NT2/D1 (cell line): ENCODE data around the gene NRG2.

ENCODE experiments used
- DNase-seq: peaks from one replicate; pipeline ENCODE4 v3.0.0-alpha.2; 2011; ENCODE audit warnings: low read depth, low spot score
- H3K27me3 ChIP-seq: 2 replicates; pipeline ENCODE4 v1.6.0; 2011; ENCODE audit warnings: mild to moderate bottlenecking; ENCODE audit not compliant: insufficient read length, insufficient read depth
- H3K36me3 ChIP-seq: 2 replicates; pipeline ENCODE4 v1.6.1; 2011; ENCODE audit warnings: mild to moderate bottlenecking, low read length, mixed read lengths; ENCODE audit not compliant: insufficient read depth, insufficient read length
- H3K4me1 ChIP-seq: 2 replicates; pipeline ENCODE4 v1.5.1; 2011; ENCODE audit not compliant: insufficient read depth, insufficient read length
- H3K4me3 ChIP-seq: 2 replicates; pipeline ENCODE4 v1.5.1; 2011; ENCODE audit warnings: low read depth; ENCODE audit not compliant: insufficient read length
- H3K9ac ChIP-seq: 2 replicates; pipeline ENCODE4 v1.6.0; 2011; ENCODE audit warnings: low read depth; ENCODE audit not compliant: insufficient read length
- H3K9me3 ChIP-seq: 2 replicates; pipeline ENCODE4 v1.5.1; 2011; ENCODE audit warnings: mild to moderate bottlenecking, low read length; ENCODE audit not compliant: insufficient read depth
- SUZ12 ChIP-seq: IDR thresholded peaks from 2 replicates; pipeline ENCODE4 v1.6.1; 2011; ENCODE audit not compliant: insufficient read length, insufficient read depth; ENCODE audit errors: extremely low read depth
- YY1 ChIP-seq: IDR thresholded peaks from 2 replicates; pipeline ENCODE4 v1.6.1; 2011; ENCODE audit not compliant: insufficient read length, insufficient read depth
- ZNF274 ChIP-seq: IDR thresholded peaks from 2 replicates; pipeline ENCODE4 v1.6.1; 2011; ENCODE audit warnings: mild to moderate bottlenecking, low read depth, low read length

The NRG2 gene

DNA sequence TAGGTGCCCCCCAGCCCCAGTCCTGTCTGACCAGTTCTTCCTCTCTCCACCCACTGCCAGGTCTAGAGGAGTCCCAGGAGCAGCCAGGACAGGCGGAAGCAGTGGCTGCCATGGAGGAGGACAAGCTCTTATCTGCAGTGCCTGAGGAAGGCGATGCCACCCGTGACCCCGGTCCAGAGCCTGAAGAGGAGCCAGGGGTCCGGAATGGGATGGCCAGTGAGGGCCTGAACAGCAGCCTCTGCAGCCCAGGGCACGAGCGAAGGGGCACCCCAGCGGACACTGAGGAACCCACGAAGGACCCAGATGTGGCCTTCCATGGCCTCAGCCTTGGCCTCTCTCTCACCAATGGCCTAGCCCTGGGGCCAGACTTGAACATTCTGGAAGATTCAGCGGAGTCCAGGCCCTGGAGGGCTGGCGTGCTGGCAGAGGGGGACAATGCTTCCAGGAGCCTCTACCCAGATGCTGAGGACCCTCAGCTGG is 233.7 kb downstream of the NRG2 start:
- H3K36me3 ChIP-seq = no peaks in the 10 kb centered on the region
- no peaks in the 10 kb centered on the region for H3K9me3 ChIP-seq
- DNase-seq = no peak
- no peak overlapping the region for H3K4me3 ChIP-seq
- no peaks in the 10 kb centered on the region for H3K4me1 ChIP-seq
- H3K9ac ChIP-seq = no peak overlapping the region
- TF ChIP-seq ZNF274 (no peak), SUZ12 (no peak), YY1 (no peak)
- no peaks in the 10 kb centered on the region for H3K27me3 ChIP-seq

DNA sequence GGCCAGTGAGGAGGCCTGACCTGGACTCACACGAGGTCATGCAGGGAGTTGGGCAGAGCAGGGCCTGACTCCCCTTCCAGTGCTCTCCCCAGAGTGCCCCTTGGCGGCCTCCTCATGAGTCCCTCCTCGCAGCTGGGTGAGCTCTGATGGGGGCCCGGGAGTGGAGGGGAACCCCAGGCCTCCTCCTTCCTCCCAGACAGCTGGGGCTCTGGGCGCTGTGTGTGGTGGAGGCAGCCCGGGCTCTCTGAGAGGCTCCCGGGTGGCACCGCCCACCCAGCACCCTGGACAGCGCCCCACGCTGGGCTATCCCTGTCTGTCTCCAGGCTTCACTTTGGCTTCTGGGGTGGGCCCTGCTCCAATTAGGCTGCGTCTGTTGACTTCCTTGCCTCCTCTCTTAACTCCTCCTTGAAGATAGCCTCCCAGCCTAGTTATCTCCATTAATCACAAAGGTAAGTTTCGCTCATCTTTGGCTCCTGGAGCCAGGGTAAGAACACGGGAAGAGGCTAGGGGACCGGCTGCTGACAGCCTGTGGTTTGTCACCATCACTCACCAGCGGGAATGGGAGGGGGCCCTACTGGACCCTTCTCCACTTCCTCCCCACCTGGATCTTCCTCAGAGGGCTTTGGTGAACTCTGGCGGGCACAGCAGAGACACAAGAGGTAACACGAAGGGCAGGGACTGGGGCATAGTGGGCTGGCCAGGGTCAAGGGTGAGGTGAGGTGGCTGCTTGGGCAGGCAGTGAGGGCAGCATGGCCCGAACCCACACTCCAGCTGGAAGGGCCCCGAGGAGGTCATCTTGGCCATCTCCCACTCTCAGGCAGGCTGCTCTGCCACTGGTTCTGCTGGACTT is 234.4 kb downstream of the NRG2 start:
- no peaks in the 10 kb centered on the region for H3K9me3 ChIP-seq
- H3K4me3 ChIP-seq = no peak overlapping the region
- DNase-seq = no peak
- H3K4me1 ChIP-seq = no peaks in the 10 kb centered on the region
- no peak for TF ChIP-seq ZNF274
- H3K27me3 ChIP-seq = no peaks in the 10 kb centered on the region
- H3K36me3 ChIP-seq = no peaks in the 10 kb centered on the region
- no peak overlapping the region for H3K9ac ChIP-seq

DNA sequence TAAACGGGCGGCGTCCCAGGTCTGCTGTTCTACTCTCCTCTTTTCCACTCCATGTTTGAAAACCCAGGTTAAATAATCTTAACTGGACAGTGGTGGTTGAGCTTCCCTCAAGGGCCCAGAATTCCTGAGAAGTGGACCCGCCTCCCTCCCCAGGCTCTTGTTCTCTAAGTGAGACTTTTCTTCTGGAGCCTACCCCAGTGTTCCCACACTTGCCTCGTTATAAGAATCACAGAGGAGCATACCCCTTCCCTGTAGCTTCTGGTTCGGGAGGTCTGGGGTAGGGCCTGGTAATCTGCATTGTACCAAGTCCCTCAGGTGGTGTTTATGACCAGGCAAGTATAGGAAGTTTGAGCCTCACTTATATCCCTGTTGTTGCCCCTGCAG is 235.5 kb downstream of the NRG2 start:
- no peak for DNase-seq
- TF ChIP-seq ZNF274 (no peak), YY1 (no peak), SUZ12 (no peak)
- H3K36me3 ChIP-seq = no peaks in the 10 kb centered on the region

DNA sequence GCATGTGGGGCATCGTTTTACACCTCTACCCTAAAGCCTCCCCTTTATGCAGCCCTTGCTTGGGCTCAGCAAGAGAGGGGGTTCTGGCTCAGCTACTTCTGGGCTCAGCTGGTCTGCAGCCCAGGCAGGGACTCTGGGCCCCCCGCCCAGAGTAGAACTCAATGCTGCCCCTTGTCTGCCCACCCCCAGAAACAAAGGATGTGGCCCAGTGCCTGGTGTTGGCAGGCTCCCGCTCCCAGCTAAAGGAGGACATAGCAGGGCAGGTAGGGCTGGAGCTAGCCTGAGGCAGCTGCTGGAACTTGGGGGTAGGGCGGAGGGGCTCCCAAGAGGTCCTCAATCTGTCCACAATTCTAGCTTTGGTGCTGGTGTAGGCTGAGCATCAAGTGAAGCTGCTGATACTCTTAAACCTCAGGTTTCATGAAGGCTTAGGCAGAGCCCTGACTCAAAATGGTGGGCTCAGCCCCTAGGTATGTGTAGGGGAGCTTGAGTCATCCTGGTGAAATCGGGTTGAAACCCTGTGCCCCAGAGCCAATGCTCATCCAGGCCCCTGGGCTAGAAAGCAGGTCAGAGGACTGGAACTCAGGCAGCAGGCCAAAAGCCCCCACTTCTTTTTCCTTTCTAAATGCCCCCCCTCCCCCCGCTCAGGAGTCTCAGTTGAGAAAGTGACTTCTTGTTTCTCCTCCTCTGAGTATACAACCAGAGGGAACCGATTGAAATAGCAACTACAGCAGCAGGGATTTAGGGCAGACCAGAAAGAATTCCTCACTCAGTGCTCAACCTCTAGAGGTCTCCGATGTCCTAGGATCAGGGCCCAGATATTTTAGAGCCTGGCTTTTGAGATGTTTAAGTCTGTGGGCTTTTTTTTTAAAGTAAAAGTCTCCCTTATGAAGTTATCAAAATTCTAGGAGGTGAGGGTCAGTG is 236.1 kb downstream of the NRG2 start:
- Histone ChIP-seq H3K27me3 (peaks cover 4% of the 10 kb centered on the region), H3K9ac (no peak overlapping the region), H3K36me3 (no peaks in the 10 kb centered on the region), H3K9me3 (no peaks in the 10 kb centered on the region), H3K4me1 (no peaks in the 10 kb centered on the region), H3K4me3 (no peak overlapping the region)
- DNase-seq = no peak
- TF ChIP-seq YY1 (no peak), SUZ12 (no peak), ZNF274 (no peak)

More for the DNA sequence above, 235.5 kb downstream of the NRG2 start:
- H3K9ac ChIP-seq = no peak overlapping the region
- no peaks in the 10 kb centered on the region for H3K27me3 ChIP-seq
- H3K4me1 ChIP-seq = no peaks in the 10 kb centered on the region
- H3K9me3 ChIP-seq = no peaks in the 10 kb centered on the region
- no peak overlapping the region for H3K4me3 ChIP-seq

DNA sequence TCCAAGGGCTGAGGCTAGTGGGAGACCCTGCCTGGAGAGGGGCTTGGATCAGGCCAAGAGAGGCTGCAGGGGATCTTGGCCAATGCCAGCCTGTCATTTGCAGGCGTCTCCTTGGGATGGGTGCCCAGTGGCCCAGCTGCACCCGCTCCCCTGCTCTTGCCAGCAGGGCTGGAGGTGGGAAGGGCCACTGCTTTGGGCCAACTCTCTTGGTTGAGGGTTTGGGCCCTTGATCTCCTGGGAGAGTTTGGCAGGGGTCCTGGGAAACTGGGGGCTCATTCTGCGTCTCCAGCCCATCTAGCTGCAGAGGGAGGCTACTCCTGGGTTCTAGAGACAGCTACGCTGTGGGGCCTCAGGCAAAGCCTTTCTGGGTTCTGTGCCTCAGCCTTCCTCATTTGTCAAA is 237.0 kb downstream of the NRG2 start:
- no peak for TF ChIP-seq ZNF274
- no peak for TF ChIP-seq YY1
- no peak for TF ChIP-seq SUZ12
- H3K4me3 ChIP-seq = no peak overlapping the region
- no peaks in the 10 kb centered on the region for H3K36me3 ChIP-seq
- no peak overlapping the region for H3K9ac ChIP-seq
- no peaks in the 10 kb centered on the region for H3K9me3 ChIP-seq
- no peaks in the 10 kb centered on the region for H3K4me1 ChIP-seq
- DNase-seq = no peak
- H3K27me3 ChIP-seq = peaks cover 10% of the 10 kb centered on the region

DNA sequence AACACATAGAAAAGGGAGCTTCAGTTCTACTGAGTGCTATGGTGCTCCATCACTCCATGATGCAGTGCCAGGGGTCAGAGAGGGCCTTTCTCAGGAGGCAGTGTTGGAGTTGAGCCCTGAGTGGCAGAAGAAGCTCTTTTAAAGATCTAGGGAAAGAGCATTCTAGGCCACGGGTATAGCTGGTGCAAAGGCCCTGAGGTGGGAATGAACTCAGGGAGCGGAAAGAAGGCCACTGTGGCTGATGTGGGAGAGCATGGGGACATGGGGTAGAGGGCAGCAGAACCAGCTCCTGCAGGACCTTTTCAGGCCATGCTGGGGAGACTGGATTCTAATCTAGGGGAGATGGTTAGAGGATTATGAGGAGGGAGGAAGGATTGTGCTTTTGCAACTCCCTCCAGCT is 237.6 kb downstream of the NRG2 start:
- Histone ChIP-seq H3K27me3 (peaks cover 10% of the 10 kb centered on the region), H3K9me3 (no peaks in the 10 kb centered on the region), H3K36me3 (no peaks in the 10 kb centered on the region), H3K4me3 (no peak overlapping the region), H3K4me1 (no peaks in the 10 kb centered on the region), H3K9ac (no peak overlapping the region)
- no peak for DNase-seq
- TF ChIP-seq ZNF274 (no peak), YY1 (no peak), SUZ12 (no peak)

DNA sequence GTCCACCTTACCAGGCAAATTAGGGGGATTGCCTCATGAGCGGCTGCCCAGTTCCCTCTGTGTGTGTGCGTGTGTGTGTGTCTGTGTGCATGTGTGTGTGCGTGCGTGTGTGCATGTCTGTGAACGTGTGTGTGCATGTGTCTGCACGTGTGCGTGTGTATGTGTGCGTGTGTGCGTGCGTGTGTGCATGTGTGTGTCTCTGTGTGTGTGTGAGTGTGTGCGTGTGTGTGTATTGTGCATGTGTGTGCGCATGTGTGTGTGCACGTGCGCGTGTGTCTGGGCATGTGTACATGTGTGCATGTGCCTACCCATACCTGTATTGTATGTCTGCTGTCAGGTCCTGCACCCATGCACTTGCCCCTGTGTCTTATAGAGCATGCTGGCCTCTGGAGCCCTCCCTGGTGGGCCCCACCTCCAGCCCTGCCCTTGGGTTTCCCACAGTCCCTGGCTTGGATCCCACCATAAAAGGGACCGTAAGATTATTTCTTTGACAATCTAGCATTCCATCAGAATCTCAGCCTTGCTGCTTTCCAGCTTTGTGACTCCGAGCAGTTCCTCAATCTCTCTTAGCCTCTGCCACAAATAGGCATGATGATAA is 238.2 kb downstream of the NRG2 start:
- H3K9ac ChIP-seq = no peak overlapping the region
- H3K4me3 ChIP-seq = no peak overlapping the region
- peaks cover 13% of the 10 kb centered on the region for H3K27me3 ChIP-seq
- TF ChIP-seq ZNF274 = no peak
- TF ChIP-seq YY1 = no peak
- no peak for TF ChIP-seq SUZ12
- DNase-seq = no peak
- H3K36me3 ChIP-seq = no peaks in the 10 kb centered on the region
- H3K4me1 ChIP-seq = no peaks in the 10 kb centered on the region
- H3K9me3 ChIP-seq = no peaks in the 10 kb centered on the region
